Immature natural killer cell (primary cell): ENCODE measurements around the gene APOBEC2. TPM values are rescaled to one million over a fixed set of nuclear protein-coding genes. Genes with fewer than 3 reads are reported as not detected.
A peak's percentile ranks its signal among the peaks of the same experiment; 100 is the strongest.

Source experiments
- DNase-seq, 3 donors: peaks; one replicate each; pipeline ENCODE4 v3.0.0; 2022; ENCODE audit warnings: mixed read lengths in 1 of 3
- H3K27ac Mint-ChIP-seq, 6 donors: one replicate each; pipeline ENCODE4 v1.8.0; 2020; ENCODE audit warnings: mixed read lengths in 6 of 6, mild to moderate bottlenecking in 5 of 6, inconsistent platforms in 4 of 6, moderate library complexity in 3 of 6
- H3K27me3 Mint-ChIP-seq, 3 donors: one replicate each; pipeline ENCODE4 v1.8.0; 2020 to 2021; ENCODE audit warnings: low read depth in 3 of 3, mild to moderate bottlenecking in 3 of 3, mixed read lengths in 3 of 3, moderate library complexity in 3 of 3, inconsistent platforms in 1 of 3
- H3K36me3 Mint-ChIP-seq, 3 donors: one replicate each; pipeline ENCODE4 v1.8.0; 2020; ENCODE audit warnings: mixed read lengths in 3 of 3, inconsistent platforms in 2 of 3, mild to moderate bottlenecking in 2 of 3
- H3K4me1 Mint-ChIP-seq, 2 donors: one replicate each; pipeline ENCODE4 v1.8.0; 2020; ENCODE audit warnings: inconsistent platforms in 2 of 2, mild to moderate bottlenecking in 2 of 2, mixed read lengths in 2 of 2, moderate library complexity in 1 of 2
- H3K4me3 Mint-ChIP-seq, 5 donors: one replicate each; pipeline ENCODE4 v1.8.0; 2020; ENCODE audit warnings: mild to moderate bottlenecking in 5 of 5, mixed read lengths in 5 of 5, inconsistent platforms in 3 of 5, moderate library complexity in 3 of 5
- H3K9me3 Mint-ChIP-seq, 6 donors: one replicate each; pipeline ENCODE4 v1.8.0; 2020; ENCODE audit warnings: mild to moderate bottlenecking in 6 of 6, mixed read lengths in 6 of 6, inconsistent platforms in 4 of 6, moderate library complexity in 3 of 6
- polyA plus RNA-seq, 3 donors: library from polyadenylated mRNA; unstranded; fragments of 300-500 nt; fragmentation: Illumina TruSeq; gene quantifications; one replicate each; pipeline ENCODE4 v1.2.3, GENCODE V29; 2021

The APOBEC2 gene
- polyA plus RNA-seq, 3 donors from 2014 or later, result 0.50 TPM; not detected in 2

GRCh38 chr6:41027241-41027640 lies 25.8 kb upstream of the APOBEC2 start:
- Mint-ChIP-seq H3K27ac (peak overlapping the region; percentile 54 to 91 (median 84)), H3K36me3 (peaks cover 0 to 5% (median 0%) of the 10 kb centered on the region in 3 donors), H3K4me1 (peaks cover 22 to 25% of the 10 kb centered on the region in 2 donors), H3K4me3 (peak overlapping the region; percentile 71 to 87 (median 83)), H3K9me3 (no peaks in the 10 kb centered on the region), H3K27me3 (peaks cover 0 to 6% (median 3%) of the 10 kb centered on the region in 3 donors)
- DNase-seq, result no peak

GRCh38 chr6:41027799-41028560 lies 25.0 kb upstream of the APOBEC2 start:
- peak overlapping the region; percentile 77 to 87 (median 83) for H3K4me3 Mint-ChIP-seq
- peak; percentile 72 to 77 (median 76) for DNase-seq
- peaks cover 22 to 25% of the 10 kb centered on the region in 2 donors for H3K4me1 Mint-ChIP-seq
- no peaks in the 10 kb centered on the region for H3K9me3 Mint-ChIP-seq
- H3K27ac Mint-ChIP-seq, result peak overlapping the region; percentile 54 to 91 (median 84)
- H3K36me3 Mint-ChIP-seq, result peaks cover 0 to 5% (median 0%) of the 10 kb centered on the region in 3 donors
- H3K27me3 Mint-ChIP-seq, result peaks cover 0 to 6% (median 5%) of the 10 kb centered on the region in 3 donors

GRCh38 chr6:41028561-41029412 lies 24.2 kb upstream of the APOBEC2 start:
- peak overlapping the region; percentile 77 to 87 (median 83) for H3K4me3 Mint-ChIP-seq
- H3K36me3 Mint-ChIP-seq, result peaks cover 0 to 3% (median 3%) of the 10 kb centered on the region in 3 donors
- H3K27me3 Mint-ChIP-seq, result peaks cover 0 to 6% (median 5%) of the 10 kb centered on the region in 3 donors
- H3K4me1 Mint-ChIP-seq, result peaks cover 22 to 25% of the 10 kb centered on the region in 2 donors
- peak in 2 of 3 donors; percentile 3 to 6 for DNase-seq
- no peaks in the 10 kb centered on the region for H3K9me3 Mint-ChIP-seq
- peak overlapping the region; percentile 73 to 87 (median 84) for H3K27ac Mint-ChIP-seq

- peaks cover 14 to 15% of the 10 kb centered on the region in 2 donors for H3K4me1 Mint-ChIP-seq
- peak overlapping the region in 1 of 6 donors; percentile 12 for H3K27ac Mint-ChIP-seq
- H3K4me3 Mint-ChIP-seq, result no peak overlapping the region
- peaks cover 0 to 5% (median 3%) of the 10 kb centered on the region in 3 donors for H3K27me3 Mint-ChIP-seq
- H3K36me3 Mint-ChIP-seq, result peaks cover 0 to 3% (median 0%) of the 10 kb centered on the region in 3 donors
- DNase-seq, result no peak
- H3K9me3 Mint-ChIP-seq, result no peaks in the 10 kb centered on the region
Measured at GRCh38 chr6:41032830-41033229, 20.2 kb upstream of the APOBEC2 start.

- DNase-seq, result no peak
- H3K27me3 Mint-ChIP-seq, result peaks cover 0 to 5% (median 3%) of the 10 kb centered on the region in 3 donors
- peaks cover 0 to 3% (median 3%) of the 10 kb centered on the region in 3 donors for H3K36me3 Mint-ChIP-seq
- H3K4me1 Mint-ChIP-seq, result peaks cover 7 to 8% of the 10 kb centered on the region in 2 donors
- no peak overlapping the region for H3K27ac Mint-ChIP-seq
- no peak overlapping the region for H3K4me3 Mint-ChIP-seq
- no peaks in the 10 kb centered on the region for H3K9me3 Mint-ChIP-seq
Measured at GRCh38 chr6:41033776-41034175, 19.2 kb upstream of the APOBEC2 start.

- no peak for DNase-seq
- no peaks in the 10 kb centered on the region for H3K4me1 Mint-ChIP-seq
Measured at GRCh38 chr6:41036186-41036585, 16.8 kb upstream of the APOBEC2 start.

GRCh38 chr6:41036601-41037000 lies 16.4 kb upstream of the APOBEC2 start:
- Mint-ChIP-seq H3K4me3 (no peak overlapping the region), H3K36me3 (peaks cover 0 to 3% (median 3%) of the 10 kb centered on the region in 3 donors), H3K27me3 (peaks cover 0 to 3% (median 0%) of the 10 kb centered on the region in 3 donors), H3K4me1 (no peaks in the 10 kb centered on the region), H3K9me3 (no peaks in the 10 kb centered on the region), H3K27ac (no peak overlapping the region)
- DNase-seq, result no peak

More at GRCh38 chr6:41036186-41036585, 16.8 kb upstream of the APOBEC2 start:
- Mint-ChIP-seq H3K36me3 (peaks cover 0 to 3% (median 3%) of the 10 kb centered on the region in 3 donors), H3K27me3 (peaks cover 0 to 3% (median 2%) of the 10 kb centered on the region in 3 donors), H3K4me3 (no peak overlapping the region), H3K27ac (no peak overlapping the region), H3K9me3 (no peaks in the 10 kb centered on the region)

- Mint-ChIP-seq H3K36me3 (peaks cover 0 to 8% (median 3%) of the 10 kb centered on the region in 3 donors), H3K27me3 (peaks cover 0 to 3% (median 0%) of the 10 kb centered on the region in 3 donors), H3K27ac (no peak overlapping the region), H3K4me1 (no peaks in the 10 kb centered on the region), H3K4me3 (no peak overlapping the region), H3K9me3 (no peaks in the 10 kb centered on the region)
- DNase-seq, result no peak
Measured at GRCh38 chr6:41037107-41037900, 15.7 kb upstream of the APOBEC2 start.

- H3K27ac Mint-ChIP-seq, result no peak overlapping the region
- no peaks in the 10 kb centered on the region for H3K9me3 Mint-ChIP-seq
- H3K36me3 Mint-ChIP-seq, result peaks cover 0 to 8% (median 3%) of the 10 kb centered on the region in 3 donors
- H3K4me3 Mint-ChIP-seq, result no peak overlapping the region
- no peak for DNase-seq
- no peaks in the 10 kb centered on the region for H3K4me1 Mint-ChIP-seq
- H3K27me3 Mint-ChIP-seq, result peaks cover 0 to 2% (median 0%) of the 10 kb centered on the region in 3 donors
Measured at GRCh38 chr6:41038205-41038604, 14.8 kb upstream of the APOBEC2 start.

- DNase-seq, result peak; percentile 7 to 42 (median 22)
- no peaks in the 10 kb centered on the region for H3K4me1 Mint-ChIP-seq
- no peak within 1 kb of the TSS for H3K4me3 Mint-ChIP-seq
- peaks cover 0 to 8% (median 2%) of the 10 kb centered on the region in 3 donors for H3K36me3 Mint-ChIP-seq
- peaks cover 0 to 2% (median 0%) of the 10 kb centered on the region in 3 donors for H3K27me3 Mint-ChIP-seq
- no peak within 1 kb of the TSS for H3K27ac Mint-ChIP-seq
- H3K9me3 Mint-ChIP-seq, result no peaks in the 10 kb centered on the region
Measured at GRCh38 chr6:41039060-41039998, 13.7 kb upstream of the APOBEC2 start, which contains the start of gene UNC5CL. UNC5CL (minus strand) TSS chr6:41039221; CDS start chr6:41035074, 4,147 bp downstream.

- Mint-ChIP-seq H3K27me3 (peaks cover 0 to 2% (median 0%) of the 10 kb centered on the region in 3 donors), H3K27ac (no peak overlapping the region), H3K4me3 (no peak overlapping the region), H3K36me3 (peaks cover 0 to 8% (median 3%) of the 10 kb centered on the region in 3 donors), H3K9me3 (no peaks in the 10 kb centered on the region), H3K4me1 (no peaks in the 10 kb centered on the region)
- DNase-seq, result no peak
Measured at GRCh38 chr6:41040101-41040939, 12.7 kb upstream of the APOBEC2 start.
